ENCODE measurements around the gene CCDC144A.
"Not testable (repeated sequence)": the region's sequence is repeated elsewhere in the genome, so short reads cannot be mapped to it uniquely, and the experiment has no call there.

CCDC144A gene

GRCh38 chr17:16750515-16750914 lies 60.5 kb downstream of the CCDC144A start:
- FAIRE-seq; DNase-seq (ENCODE audit: low spot score): not testable (repeated sequence)

- FAIRE-seq; DNase-seq (ENCODE audit: low spot score): not testable (repeated sequence)
Observed at GRCh38 chr17:16751224-16751923, 61.3 kb downstream of the CCDC144A start.

GRCh38 chr17:16751924-16752287 lies 61.9 kb downstream of the CCDC144A start:
- not testable (repeated sequence) for FAIRE-seq; DNase-seq (ENCODE audit: low spot score)

GRCh38 chr17:16757520-16757919 lies 67.5 kb downstream of the CCDC144A start:
- DNase-seq (ENCODE audit: low spot score); FAIRE-seq: not testable (repeated sequence)

GRCh38 chr17:16758177-16758576 lies 68.1 kb downstream of the CCDC144A start:
- FAIRE-seq; DNase-seq (ENCODE audit: low spot score): not testable (repeated sequence)

GRCh38 chr17:16768290-16769175 lies 78.5 kb downstream of the CCDC144A start:
- DNase-seq (ENCODE audit: low spot score); FAIRE-seq: not testable (repeated sequence)

- not testable (repeated sequence) for DNase-seq (ENCODE audit: low spot score); FAIRE-seq
Observed at GRCh38 chr17:16772394-16773145, 82.5 kb downstream of the CCDC144A start.

- DNase-seq (ENCODE audit: low spot score); FAIRE-seq: not testable (repeated sequence)
Observed at GRCh38 chr17:16773146-16773522, 83.1 kb downstream of the CCDC144A start.

- not testable (repeated sequence) for DNase-seq (ENCODE audit: low spot score); FAIRE-seq
Observed at GRCh38 chr17:16787851-16788250, 97.8 kb downstream of the CCDC144A start.

GRCh38 chr17:16788889-16789536 lies 99.0 kb downstream of the CCDC144A start:
- FAIRE-seq; DNase-seq (ENCODE audit: low spot score): not testable (repeated sequence)

GRCh38 chr17:16789622-16790021 lies 99.6 kb downstream of the CCDC144A start:
- DNase-seq (ENCODE audit: low spot score); FAIRE-seq: not testable (repeated sequence)

- DNase-seq (ENCODE audit: low spot score); FAIRE-seq: not testable (repeated sequence)
Observed at GRCh38 chr17:16790313-16790871, 100.4 kb downstream of the CCDC144A start.

- DNase-seq (ENCODE audit: low spot score); FAIRE-seq: not testable (repeated sequence)
Observed at GRCh38 chr17:16794215-16794614, 104.2 kb downstream of the CCDC144A start.

- FAIRE-seq; DNase-seq (ENCODE audit: low spot score): not testable (repeated sequence)
Observed at GRCh38 chr17:16795894-16796293, 105.9 kb downstream of the CCDC144A start.

- FAIRE-seq; DNase-seq (ENCODE audit: low spot score): not testable (repeated sequence)
Observed at GRCh38 chr17:16804851-16805250, 114.8 kb downstream of the CCDC144A start.

- not testable (repeated sequence) for DNase-seq (ENCODE audit: low spot score); FAIRE-seq
Observed at GRCh38 chr17:16806599-16806998, 116.6 kb downstream of the CCDC144A start.

GRCh38 chr17:16807620-16808019 lies 117.6 kb downstream of the CCDC144A start:
- not testable (repeated sequence) for DNase-seq (ENCODE audit: low spot score); FAIRE-seq

- FAIRE-seq, result not testable (repeated sequence)
Observed at GRCh38 chr17:16810236-16810635, 120.2 kb downstream of the CCDC144A start.

GRCh38 chr17:16812126-16812525 lies 122.1 kb downstream of the CCDC144A start:
- FAIRE-seq; DNase-seq (ENCODE audit: low spot score): not testable (repeated sequence)

More at GRCh38 chr17:16810236-16810635, 120.2 kb downstream of the CCDC144A start:
- DNase-seq (ENCODE audit: low spot score), result not testable (repeated sequence)

- no peak for DNase-seq (ENCODE audit: low spot score)
- no peak for FAIRE-seq
Observed at GRCh38 chr17:16814439-16814838, 124.4 kb downstream of the CCDC144A start.
